Measurements from ENCODE around the gene LMF1.

DNA sequence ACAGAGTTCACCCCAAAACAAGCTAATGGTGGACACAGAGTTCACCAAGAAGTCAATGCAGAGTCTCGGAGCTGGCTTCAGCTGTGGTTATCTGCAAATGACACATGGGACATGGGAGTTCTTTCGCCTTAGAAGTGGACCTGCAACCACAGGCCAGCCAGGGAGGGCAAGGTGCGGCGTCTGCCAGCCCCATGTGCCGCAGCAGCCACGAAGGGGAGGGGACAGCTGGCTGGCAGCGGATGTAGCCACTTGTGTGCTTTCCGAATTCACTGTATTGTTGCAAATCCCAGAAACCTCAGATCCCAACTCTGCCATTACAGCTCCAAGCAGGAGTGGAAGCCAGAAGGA, 24.8 kb downstream of the LMF1 start:
- TF ChIP-seq, protein P1, sequence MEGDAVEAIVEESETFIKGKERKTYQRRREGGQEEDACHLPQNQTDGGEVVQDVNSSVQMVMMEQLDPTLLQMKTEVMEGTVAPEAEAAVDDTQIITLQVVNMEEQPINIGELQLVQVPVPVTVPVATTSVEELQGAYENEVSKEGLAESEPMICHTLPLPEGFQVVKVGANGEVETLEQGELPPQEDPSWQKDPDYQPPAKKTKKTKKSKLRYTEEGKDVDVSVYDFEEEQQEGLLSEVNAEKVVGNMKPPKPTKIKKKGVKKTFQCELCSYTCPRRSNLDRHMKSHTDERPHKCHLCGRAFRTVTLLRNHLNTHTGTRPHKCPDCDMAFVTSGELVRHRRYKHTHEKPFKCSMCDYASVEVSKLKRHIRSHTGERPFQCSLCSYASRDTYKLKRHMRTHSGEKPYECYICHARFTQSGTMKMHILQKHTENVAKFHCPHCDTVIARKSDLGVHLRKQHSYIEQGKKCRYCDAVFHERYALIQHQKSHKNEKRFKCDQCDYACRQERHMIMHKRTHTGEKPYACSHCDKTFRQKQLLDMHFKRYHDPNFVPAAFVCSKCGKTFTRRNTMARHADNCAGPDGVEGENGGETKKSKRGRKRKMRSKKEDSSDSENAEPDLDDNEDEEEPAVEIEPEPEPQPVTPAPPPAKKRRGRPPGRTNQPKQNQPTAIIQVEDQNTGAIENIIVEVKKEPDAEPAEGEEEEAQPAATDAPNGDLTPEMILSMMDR (IDR thresholded peaks at IDR 0.05): no peak
- no peak for TF ChIP-seq POLR2A (IDR thresholded peaks at IDR 0.05)
